Stimulated activated CD8-positive, alpha-beta memory T cell treated with anti-CD3 and anti-CD28 coated beads, Interleukin-12 subunit alpha, Interleukin-12 subunit beta, amount 100 ng/mL, for 24 hours (primary cell): ENCODE results near the gene PDZRN3.

Source experiments
- DNase-seq: peaks from one replicate; pipeline ENCODE4 v3.0.0-alpha.2; 2020; ENCODE audit errors: extremely low read depth

Gene PDZRN3

DNA sequence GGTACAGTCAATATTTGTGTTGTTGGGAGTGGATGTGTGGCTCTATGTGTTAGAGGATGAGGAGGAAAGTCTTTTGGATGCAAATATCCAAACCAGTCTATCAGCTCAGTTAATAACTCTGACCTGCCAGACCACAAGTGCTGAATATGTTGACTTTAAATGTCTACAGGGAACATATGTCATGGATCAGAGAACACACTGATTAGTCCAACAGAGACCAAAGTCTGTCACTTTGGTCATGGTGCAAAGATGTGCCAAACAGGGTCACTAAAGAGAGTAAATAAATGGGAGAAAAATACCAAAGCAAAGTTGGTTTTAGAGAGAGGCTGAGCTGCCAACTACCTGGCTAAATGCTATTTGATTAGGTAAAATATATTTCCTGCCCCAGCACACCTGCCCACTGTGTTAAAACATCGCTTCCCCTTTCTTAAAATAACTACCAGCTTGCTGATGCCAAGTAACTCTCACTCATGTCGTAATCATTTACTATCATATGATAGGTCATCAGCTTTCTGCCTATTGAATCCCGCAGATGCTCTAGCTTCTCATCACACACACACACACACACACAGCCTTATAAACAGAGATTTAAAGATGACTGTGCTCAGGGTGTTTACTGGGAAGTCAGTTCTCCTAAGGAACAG lies 173.3 kb downstream of the PDZRN3 start:
- DNase-seq = no peak

DNA sequence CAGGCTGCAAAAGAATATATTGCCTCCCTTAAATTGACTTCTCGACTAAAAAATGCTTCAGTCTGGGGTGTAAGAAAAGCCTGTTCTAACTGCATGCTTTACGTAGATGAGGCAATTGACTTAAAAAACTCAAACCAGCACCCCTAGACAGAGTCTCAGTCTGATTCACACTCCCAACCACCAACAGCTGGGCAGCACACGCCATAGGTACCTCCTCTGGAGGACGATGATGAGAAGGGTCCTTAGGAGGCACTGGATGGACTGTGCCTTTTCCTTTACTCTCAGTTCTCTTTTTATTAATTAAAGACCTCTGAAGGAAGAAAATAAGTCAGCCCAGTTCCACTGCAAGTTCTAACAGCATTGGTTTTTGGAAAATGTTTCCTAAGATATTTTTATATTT lies 175.0 kb downstream of the PDZRN3 start:
- no peak for DNase-seq

DNA sequence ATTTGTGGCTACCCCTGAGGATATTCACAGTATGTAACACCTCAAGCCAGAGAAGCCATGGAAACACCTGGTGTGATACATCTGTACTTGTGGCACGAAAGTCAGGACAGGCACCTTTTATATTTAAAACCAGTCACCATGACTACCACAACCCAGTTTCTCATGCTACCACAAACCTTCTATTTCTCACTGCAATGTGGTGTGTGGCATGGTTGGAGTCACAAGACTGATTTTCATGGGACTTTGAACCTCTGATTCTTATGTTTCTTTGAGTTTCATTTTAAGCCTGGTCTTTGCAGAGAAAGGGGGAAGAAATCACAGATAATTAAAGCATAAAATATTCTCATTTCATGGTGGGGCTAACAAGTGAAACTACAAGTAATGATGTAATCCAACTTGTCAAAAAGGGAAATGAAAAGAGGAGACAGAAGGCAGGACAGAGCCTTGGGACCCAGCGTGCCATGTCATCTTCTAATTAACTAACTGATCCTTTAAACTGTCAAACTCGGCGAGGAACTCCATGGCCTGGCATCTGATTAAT lies 175.9 kb downstream of the PDZRN3 start:
- DNase-seq = no peak

DNA sequence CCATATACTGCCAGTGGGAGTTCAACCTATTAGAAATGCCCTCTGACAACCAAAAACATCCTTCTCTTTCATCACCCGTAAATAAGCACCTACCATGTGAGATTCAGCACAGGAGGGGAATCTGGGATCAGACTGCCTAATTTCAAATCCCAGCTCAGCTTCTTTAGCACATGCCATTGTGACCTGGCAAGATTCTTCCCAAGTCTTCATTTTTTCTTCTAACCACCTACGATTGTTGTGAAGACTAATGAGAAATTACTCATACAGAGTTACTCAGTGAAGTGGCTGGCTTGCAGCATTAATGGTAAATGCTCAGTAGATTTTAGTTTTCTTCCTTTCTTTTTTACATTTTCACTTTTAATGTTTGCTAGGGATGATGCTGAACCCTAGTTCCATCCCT lies 176.7 kb downstream of the PDZRN3 start:
- DNase-seq = no peak

DNA sequence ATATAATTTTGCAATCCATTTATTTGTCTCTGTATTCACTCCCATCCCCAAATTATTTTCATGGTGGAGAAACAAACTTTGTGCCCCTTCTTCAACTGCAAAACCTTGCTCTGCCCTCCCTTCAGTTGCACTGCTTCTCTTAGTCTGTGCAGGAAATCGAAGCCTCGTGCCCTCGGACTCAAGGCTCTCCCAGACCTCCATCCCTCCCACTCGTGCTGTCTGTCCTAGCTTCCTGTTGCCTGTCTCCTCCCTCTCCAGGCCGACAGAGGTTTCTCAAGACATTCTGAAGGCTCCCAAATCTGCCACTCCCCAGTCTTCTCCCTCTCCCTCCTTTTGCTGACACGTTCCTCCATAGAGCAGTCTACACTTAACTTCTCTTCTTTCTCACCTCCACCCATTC lies 177.6 kb downstream of the PDZRN3 start:
- DNase-seq = no peak

DNA sequence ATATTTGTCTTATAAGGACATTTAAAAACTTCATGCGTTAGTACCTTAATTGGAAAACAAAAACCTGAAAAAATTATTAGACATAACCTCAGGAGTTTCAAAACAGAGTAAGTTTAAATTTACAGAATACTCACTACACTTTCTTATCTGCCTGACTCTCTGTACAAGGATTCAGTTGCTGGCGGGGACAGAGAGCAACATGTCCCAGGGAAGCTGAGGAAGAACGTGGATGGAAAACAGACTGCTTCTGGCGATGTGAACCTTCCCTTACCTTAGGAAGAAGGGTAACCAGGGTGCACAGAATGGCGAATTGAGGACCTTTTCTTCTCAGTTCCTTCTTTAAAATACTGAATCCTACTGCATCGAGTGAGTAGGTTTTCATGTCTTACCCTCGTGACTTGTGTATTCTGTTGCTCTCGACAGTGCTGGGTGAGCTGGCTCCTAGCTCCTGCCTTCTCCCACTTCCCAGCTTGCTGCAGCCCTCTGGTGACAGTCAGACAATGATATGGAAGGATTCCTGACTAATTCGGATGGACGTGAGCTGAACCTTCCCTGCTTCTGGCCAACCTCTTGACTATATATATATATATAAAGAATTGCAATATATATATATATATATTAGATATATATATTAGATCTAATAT lies 178.2 kb downstream of the PDZRN3 start:
- no peak for DNase-seq

DNA sequence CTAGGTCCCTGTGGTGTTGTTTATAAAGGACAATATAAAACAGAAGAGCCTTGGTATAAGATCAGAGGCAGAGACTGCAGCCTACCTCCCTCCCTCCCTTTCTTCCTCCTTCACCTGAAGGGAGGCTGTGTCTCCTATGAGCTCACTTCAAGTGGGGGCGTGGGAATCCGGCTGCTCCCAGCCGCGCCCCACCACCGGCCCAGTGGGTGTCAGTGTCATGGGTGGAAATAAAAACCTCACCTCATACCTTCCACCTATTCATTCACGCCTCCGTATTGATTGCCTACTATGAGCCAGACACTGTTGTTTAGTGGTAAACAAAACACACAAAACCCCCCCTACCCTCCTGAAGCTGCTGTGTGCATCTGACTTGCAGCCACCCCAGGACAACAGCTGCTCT lies 181.9 kb downstream of the PDZRN3 start:
- no peak for DNase-seq

DNA sequence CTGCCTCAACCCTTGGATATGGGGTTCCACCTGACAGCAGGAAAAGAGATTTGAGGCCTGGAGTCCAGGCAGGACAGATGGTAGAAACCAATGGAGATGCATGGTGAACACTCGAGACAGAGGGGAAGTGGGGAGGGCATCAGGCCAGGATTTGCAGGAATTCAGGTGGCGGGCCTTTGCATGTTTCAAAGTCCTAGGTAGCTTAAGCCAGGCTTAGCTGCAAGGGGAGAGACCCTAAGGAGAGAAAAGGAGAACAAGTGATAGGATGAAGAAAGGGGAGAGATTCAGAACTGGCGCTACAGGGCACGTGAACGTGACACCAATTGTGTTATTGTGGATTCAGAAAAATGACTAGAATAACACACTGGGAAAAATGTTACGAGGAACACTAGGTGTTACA lies 182.6 kb downstream of the PDZRN3 start:
- DNase-seq = no peak

DNA sequence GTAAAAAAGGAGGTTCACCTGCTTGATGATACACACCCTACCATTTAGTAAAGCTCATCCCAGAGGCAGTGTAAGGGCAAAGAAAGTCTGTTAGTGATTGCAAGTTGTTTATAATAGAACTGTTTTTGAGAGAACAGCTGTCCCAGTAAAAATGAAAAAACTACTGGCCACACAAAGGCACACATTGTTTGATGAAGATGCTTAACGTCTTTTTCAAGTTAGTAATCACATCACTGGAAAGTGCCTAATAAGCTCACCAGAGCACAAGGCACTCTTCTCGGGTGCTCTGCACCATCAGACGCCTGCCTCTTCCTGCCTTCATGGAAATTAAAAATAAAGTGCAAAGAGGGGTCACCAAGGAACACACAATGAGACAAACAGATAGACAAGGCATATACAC lies 186.9 kb downstream of the PDZRN3 start:
- DNase-seq = no peak

DNA sequence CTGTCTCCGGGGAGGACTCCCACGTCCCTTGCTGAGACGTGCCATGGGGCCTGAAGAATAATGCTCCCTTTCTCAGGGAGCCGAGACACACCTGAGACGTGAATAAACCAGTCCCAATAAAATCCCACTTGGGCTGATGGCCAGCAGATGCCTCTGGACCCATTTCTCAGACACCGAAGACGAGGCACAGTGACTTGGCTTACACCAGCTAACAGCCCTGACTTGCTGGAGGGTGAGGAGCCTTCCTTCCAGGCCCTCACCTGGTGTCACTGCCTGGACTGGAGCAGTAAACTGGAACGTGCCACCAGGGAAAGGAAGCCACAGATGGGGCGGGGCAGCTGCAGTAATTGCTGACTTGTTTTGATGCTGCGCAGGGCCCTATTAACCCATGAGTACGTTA lies 189.7 kb downstream of the PDZRN3 start:
- DNase-seq = no peak

DNA sequence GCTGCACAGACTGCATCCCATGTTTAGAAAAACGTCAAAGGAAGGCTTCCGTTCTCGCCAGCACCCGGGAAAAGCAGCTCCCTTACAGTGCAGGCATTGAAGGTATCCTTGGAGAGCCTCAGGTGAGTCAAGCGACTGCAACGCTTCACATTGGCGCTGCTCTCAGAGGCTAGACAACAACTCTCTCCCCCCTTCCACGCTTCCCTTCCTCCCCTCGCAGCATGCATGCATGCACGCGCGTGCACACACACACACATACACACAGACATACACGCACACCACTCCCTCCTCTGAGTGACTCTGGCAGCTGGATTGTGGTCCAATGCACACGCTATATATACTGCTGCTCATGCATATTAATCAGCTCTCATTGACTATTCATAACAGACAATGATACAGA lies 191.1 kb downstream of the PDZRN3 start:
- no peak for DNase-seq

DNA sequence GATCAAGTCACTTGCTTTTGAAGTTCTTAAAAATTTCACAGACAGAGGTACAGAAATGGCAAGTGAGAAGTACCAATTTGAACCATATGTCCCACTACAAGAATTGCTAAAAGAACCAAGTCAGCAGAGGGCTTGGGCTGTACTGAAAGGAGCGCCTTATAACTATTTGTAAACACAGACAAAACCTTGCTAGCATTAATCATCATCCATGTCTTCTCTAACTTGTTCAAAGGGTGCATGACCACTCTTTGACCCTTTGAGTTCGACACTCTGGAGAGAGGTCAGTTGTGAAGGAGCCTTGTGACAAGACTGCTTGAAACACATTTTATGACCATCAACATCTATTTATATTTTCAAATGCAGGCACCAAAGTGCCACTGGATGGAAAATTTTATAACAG lies 191.7 kb downstream of the PDZRN3 start:
- DNase-seq = no peak

DNA sequence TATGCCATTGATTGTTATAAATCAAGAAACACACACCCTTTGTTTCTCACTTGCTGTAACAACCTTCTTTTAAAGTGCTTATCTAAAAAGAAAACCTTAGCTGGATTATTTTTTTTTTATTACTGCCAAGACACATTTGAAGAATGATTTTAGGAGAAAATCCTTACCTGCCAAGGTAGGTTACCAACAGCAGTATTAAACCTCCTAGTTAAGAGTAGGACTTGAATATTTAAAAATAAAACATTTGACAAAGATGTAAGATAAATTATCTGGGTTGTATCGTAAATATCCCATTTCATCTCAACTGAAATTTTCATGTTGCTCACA lies 192.1 kb downstream of the PDZRN3 start:
- DNase-seq = no peak

DNA sequence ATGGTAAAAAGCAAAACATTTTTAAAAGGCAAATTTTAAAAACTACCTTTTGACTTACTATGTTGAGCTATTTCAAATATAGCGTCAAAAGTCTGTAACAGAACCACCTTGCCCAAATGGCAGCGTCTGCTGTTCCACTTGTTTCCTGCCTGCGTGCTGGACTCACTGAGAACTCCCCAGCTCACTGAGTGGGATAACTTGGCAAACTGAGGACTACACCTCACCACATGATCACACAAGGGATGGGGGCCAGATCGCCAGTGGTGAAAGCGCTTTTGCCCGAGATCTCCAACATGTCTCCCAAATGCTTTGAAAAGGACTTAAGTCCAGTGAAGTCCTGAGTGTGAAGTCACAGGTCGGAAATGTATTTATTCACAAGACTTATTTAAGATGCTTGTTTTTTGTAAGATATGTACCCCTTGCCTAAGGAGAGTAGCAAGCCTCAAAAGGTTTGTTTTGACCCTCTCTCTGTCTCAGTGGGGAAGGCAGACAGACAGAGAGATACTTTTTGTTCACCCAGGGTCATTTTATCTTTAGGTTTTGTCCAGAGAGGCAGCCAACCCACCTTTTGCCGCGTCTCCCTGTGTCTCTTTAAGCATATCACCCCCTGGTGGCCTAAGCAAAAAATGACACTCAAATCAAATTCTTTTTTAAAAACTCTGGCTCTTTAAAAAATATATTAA lies 192.6 kb downstream of the PDZRN3 start:
- DNase-seq = no peak

DNA sequence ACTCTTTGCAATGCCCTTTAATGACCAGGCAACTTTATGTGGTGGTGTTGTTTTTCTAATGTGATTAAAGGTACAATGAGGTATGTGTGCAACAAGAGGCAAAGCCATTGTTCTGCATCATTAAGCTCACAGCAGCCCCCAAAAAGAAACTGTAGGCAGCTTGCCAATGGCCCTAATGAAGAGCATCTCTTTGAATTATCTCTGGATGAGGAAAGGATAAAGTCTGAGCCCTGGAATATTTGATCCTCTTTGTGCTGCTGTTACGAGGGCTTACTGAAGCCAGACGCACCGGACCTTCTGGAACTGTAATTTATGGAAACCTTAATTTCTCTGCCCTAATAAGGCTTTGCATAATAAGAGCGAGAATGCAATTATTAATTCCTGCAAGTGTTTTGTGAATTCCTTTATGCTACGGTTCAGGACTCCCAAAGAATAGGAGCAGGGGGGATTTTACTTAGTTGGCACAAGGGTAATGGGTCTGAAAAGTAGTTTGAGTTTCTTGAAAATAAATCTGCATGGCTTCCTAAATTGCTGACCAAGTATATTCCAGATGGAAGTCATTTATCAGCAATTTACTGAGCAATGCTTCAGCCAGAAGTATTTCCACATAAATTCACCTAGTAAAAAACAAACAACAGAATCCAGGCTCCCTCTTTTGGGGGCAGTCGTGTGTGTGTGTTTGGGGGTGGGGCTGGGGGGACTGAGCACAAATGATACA lies 193.4 kb downstream of the PDZRN3 start:
- no peak for DNase-seq

DNA sequence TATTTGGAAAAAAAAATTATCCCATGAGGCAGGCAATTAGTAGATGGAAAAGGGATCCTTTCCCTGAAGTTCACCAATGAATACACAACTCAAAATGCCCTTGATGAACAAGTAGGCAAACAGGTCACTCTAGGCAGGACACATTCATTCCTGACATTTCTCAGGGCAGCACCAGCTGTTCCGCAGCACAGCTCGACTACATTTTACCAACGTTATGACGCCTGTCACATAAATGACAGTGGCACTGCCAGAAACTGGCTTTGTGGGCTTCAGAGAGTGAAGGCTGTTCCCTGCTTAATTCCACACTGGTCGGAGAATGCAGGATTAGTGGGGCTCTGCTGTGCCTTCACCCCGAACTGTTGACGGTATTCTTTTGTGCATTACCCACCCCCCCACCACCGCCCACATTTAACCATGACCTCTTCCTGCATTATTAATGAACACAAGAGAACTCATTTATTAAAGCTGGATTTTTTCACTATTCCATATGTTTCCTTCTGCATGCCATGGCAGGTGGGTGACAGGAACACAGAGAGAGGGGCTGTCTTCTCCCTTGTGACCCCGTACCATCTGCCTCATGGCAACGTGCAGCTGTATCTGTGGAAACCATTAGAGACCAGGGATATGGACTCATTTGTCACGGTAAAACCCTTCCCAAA lies 197.6 kb downstream of the PDZRN3 start:
- DNase-seq = no peak

DNA sequence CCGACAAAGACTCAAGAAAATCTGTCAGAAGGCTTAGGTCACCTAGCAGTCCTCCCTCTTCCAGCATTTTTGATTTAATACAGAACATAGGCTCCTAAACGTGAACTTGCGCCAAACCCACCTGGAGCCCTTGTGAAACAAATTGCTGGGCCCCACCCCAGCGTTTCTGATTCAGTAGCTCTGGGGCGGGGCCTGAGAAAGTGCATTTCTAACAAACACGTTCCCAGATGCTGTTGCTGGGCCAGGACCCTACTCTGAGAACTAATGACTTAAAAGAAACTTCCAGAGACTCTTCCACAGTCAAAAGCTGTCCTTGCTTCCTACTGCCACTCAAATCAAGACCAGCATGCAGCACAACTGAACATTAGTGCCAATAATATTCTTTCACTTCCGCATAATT lies 198.1 kb downstream of the PDZRN3 start:
- no peak for DNase-seq

DNA sequence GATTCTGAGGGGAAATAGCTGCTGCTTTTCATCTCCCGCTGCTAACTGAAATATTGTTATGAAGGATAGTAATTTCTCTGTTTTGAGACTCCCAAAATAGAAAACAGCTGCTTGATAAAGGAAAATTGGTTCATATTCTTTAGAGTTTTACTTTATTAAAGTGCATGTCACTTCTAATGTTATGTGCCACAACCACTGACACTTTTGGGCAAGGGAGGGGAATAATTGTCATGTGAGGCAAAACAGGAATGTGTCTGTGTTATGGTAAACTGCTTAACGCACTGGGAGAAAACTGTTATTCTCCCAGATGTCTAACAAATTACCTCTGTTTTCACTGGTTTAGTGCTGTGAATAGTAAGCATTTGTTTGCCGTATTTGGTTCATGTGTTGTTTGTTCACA lies 201.6 kb downstream of the PDZRN3 start:
- no peak for DNase-seq

DNA sequence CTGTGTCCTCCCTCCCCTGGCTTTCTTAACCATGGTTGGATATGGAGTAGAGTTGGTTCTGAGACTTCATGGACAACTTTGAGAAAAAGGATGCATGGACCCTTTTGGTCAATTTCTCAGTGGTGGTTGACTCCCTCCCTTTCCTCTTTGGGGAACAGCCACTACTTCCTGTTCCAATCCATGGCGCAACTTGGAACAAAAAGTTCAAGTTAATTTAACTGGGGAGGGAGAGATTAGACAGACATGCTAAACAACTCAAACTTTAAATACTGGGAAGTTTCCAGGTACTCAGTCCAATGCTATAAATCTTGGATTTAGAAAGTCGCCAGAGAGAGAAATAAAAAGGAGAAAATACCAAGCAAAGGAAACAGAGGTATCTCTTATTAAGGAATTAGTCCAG lies 202.2 kb downstream of the PDZRN3 start:
- DNase-seq = no peak

DNA sequence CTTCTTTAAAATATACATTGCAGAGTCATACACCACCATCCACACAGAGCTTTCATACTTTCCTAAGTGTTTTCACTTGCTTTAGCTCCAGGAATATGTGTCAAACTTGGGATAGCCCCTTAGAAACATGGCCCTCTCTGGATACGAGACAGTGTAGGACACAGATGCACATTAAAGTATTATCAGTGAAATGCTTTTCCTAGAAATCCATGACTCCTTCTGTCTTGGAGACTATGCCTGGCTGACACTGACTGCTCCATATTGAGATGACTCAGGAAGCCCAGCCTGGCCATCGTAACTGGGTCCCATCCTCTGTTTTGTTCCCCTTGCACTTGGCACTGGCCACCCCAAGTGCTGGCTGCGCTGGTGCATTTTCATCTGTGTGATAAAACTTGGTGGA lies 204.8 kb downstream of the PDZRN3 start:
- no peak for DNase-seq

DNA sequence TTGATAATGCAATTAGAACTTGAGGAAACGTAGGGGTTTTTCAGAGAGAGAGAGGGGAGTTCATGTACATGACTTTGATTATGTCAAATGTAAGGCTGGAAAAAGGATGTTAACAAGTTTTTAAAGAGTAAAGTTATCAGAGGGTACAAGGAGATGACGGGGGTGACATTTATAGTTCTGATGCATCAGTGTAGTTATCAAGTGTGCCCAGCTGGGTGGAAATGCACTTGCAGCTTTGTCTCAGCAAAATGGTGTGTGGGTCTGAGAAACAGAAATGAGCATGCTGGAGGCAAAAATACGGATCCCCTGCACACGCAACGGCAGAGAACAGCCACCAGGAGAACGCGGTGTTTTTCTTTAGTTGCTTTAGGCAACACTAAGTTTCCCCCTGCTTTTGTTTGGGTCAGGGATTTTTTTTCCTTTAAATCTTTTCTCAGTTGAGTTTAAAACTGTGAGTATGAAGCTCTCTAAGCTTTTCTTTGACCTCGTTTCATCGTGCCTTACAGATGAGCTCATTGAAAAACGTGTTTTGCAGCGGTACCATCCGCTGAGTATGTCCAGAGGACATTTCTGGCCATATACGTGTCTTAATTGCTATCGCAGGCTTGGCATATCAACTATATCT lies 205.4 kb downstream of the PDZRN3 start:
- DNase-seq = no peak

DNA sequence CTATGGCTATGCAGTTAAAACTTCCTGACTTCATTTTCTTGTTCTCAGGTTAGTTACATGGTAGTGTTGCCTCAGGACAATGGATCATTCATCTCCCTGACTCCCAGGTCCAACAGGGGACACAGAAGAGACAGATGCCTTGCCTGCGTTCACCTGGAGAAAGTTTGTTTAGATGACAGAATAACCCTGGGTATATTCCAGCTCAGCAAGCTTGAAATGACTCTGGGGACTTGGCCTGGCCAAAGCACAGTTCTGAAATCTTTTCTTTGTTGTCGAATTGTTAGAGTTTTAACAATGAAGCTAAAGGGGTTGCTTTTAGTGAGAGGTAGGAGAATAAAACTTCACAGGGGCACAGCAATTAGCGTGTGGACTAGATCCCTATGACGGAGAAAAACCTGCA lies 206.1 kb downstream of the PDZRN3 start:
- DNase-seq = no peak
